Glutamatergic neuron (in vitro differentiated cells): ENCODE measurements around the gene CYP4F8. TPM values are rescaled to one million over a fixed set of nuclear protein-coding genes. Genes with fewer than 3 reads are reported as not detected.

Experiments used
- DNase-seq: peaks from one replicate; pipeline ENCODE4 v3.0.0; 2022
- H3K27ac Mint-ChIP-seq: one replicate; pipeline ENCODE4 v1.8.0; 2020; ENCODE audit warnings: mild to moderate bottlenecking, mixed read lengths, inconsistent platforms; ENCODE audit not compliant: unreplicated experiment
- H3K27me3 Mint-ChIP-seq: one replicate; pipeline ENCODE4 v1.8.0; 2020; ENCODE audit warnings: mild to moderate bottlenecking, moderate library complexity, mixed read lengths, inconsistent platforms; ENCODE audit not compliant: unreplicated experiment
- H3K36me3 Mint-ChIP-seq: one replicate; pipeline ENCODE4 v1.8.0; 2020; ENCODE audit warnings: mild to moderate bottlenecking, mixed read lengths, inconsistent platforms; ENCODE audit not compliant: unreplicated experiment
- H3K4me1 Mint-ChIP-seq: one replicate; pipeline ENCODE4 v1.8.0; 2020; ENCODE audit warnings: mild to moderate bottlenecking, low read depth, mixed read lengths, inconsistent platforms; ENCODE audit not compliant: unreplicated experiment
- H3K4me3 Mint-ChIP-seq: one replicate; pipeline ENCODE4 v1.8.0; 2020; ENCODE audit warnings: mild to moderate bottlenecking, mixed read lengths, inconsistent platforms; ENCODE audit not compliant: unreplicated experiment
- H3K9me3 Mint-ChIP-seq: one replicate; pipeline ENCODE4 v1.8.0; 2020; ENCODE audit warnings: mild to moderate bottlenecking, moderate library complexity, mixed read lengths, inconsistent platforms; ENCODE audit not compliant: unreplicated experiment
- CTCF ChIP-seq: fragments of 200-600 bp; sonication (generic); IDR thresholded peaks from one replicate; pipeline ENCODE4 v1.5.0; 2021; ENCODE audit not compliant: partially characterized antibody, unreplicated experiment
- total RNA-seq: library from RNA; stranded (reverse); fragmentation: NEBNext Ultra II Directional; extraction: Animal tissue kit (Norgen Biotek cat#: 25700); gene quantifications from one replicate; pipeline ENCODE4 v1.2.1, GENCODE V29; 2021; ENCODE audit not compliant: unreplicated experiment

CYP4F8 gene
- total RNA-seq, 1 donor from 2014 or later, result not detected

DNA sequence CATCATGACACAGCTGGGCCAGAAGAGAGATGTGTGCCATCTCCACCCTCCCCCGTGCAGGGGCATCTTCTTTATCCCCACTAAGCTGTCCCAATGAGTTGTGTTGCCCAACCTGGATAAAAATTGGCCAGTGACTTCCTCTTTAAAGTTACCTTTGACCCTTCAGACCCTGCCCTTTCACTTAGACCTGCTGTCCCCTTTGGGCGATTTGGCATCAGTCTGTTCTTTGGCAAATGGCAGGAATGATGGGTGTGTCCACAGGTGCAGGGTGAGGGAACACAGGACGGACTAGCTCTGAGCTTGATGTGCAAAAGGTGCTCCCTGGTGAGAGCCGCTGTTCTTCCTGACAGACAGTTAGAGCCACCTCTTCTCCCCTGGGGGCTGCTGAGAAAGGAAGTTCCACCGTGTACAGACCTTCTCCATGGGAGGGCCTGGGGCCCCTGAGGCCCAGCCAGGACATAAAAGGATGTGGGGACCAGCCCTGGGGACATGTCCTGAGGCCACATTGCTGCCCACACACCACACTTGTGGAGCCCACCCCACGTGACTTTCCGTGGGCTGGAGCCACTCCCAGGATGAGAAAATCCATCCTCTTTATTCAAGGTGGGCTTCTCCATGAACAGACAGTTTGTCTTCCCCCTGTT lies 1.7 kb downstream of the CYP4F8 start:
- peaks cover 6% of the 10 kb centered on the region for H3K36me3 Mint-ChIP-seq
- no peak for TF ChIP-seq CTCF
- peaks cover 10% of the 10 kb centered on the region for H3K9me3 Mint-ChIP-seq
- no peaks in the 10 kb centered on the region for H3K4me1 Mint-ChIP-seq
- no peak overlapping the region for H3K27ac Mint-ChIP-seq
- peaks cover 2% of the 10 kb centered on the region for H3K27me3 Mint-ChIP-seq
- H3K4me3 Mint-ChIP-seq, result no peak overlapping the region
- DNase-seq, result no peak

DNA sequence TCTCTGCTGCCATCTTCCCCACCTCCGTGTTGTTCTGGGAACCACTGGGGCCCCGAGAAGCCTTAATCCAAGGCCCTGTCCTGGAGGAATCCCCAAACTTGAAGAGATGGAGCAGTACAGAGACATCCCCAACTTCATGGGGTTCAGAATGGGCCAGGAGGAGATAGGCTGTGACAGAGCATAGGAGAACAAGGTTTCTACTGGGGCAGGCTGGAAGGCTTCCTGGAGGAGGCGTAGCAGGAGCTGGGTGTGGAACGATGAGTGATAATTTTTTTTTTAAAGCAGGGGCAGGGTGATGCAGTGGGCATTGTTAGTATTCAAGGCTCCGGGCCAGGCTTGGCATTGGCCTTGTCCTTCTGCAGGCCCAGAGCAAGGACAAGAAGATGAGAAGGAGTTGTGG lies 3.3 kb downstream of the CYP4F8 start:
- H3K4me3 Mint-ChIP-seq, result no peak overlapping the region

DNA sequence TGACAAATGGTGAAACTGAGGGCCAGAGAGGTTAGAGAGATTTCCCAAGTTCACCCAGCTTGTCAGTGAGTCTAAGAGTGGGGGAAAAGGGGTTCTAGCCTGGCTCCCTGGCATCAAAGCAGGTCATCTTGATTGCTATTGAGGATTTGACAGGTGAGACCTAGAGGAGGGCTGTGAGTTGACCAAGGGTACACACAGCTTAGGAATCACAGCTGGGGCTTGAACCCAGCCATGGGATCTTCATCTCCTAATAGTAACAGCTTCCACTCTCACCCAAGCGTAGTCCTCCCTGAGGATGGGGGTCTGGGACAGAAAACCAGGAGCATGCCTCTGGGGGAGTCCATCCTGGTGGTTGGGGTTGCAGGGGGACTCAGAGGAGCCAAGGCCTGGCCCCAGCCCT lies 6.8 kb downstream of the CYP4F8 start:
- no peak overlapping the region for H3K27ac Mint-ChIP-seq
- no peaks in the 10 kb centered on the region for H3K36me3 Mint-ChIP-seq
- peaks cover 6% of the 10 kb centered on the region for H3K9me3 Mint-ChIP-seq
- no peaks in the 10 kb centered on the region for H3K4me1 Mint-ChIP-seq
- TF ChIP-seq CTCF, result no peak
- H3K27me3 Mint-ChIP-seq, result peaks cover 5% of the 10 kb centered on the region
- DNase-seq, result no peak
- H3K4me3 Mint-ChIP-seq, result no peak overlapping the region

More for the DNA sequence above, 3.3 kb downstream of the CYP4F8 start:
- DNase-seq, result no peak
- H3K27ac Mint-ChIP-seq, result no peak overlapping the region
- peaks cover 5% of the 10 kb centered on the region for H3K27me3 Mint-ChIP-seq
- TF ChIP-seq CTCF, result no peak
- peaks cover 8% of the 10 kb centered on the region for H3K9me3 Mint-ChIP-seq
- peaks cover 6% of the 10 kb centered on the region for H3K36me3 Mint-ChIP-seq
- H3K4me1 Mint-ChIP-seq, result no peaks in the 10 kb centered on the region

DNA sequence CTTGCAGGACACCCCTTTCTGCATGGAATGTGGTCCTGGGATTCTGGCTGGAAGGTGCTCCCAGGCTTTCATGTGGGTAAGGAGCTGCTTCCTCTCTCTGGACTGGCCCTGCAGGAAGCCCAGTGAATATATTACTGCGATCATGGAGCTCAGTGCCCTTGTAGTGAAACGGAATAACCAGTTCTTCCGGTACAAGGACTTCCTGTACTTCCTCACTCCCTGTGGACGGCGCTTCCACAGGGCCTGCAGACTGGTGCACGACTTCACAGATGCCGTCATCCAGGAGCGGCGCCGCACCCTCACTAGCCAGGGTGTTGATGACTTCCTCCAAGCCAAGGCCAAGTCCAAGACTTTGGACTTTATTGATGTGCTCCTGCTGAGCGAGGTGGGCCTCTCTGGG lies 8.0 kb downstream of the CYP4F8 start:
- no peak overlapping the region for H3K27ac Mint-ChIP-seq
- no peaks in the 10 kb centered on the region for H3K36me3 Mint-ChIP-seq
- H3K4me1 Mint-ChIP-seq, result no peaks in the 10 kb centered on the region
- DNase-seq, result no peak
- peaks cover 6% of the 10 kb centered on the region for H3K9me3 Mint-ChIP-seq
- no peak overlapping the region for H3K4me3 Mint-ChIP-seq
- peaks cover 5% of the 10 kb centered on the region for H3K27me3 Mint-ChIP-seq
- no peak for TF ChIP-seq CTCF

- Mint-ChIP-seq H3K27me3 (peaks cover 5% of the 10 kb centered on the region), H3K27ac (no peak overlapping the region), H3K36me3 (no peaks in the 10 kb centered on the region), H3K4me1 (no peaks in the 10 kb centered on the region), H3K9me3 (peaks cover 6% of the 10 kb centered on the region), H3K4me3 (no peak overlapping the region)
- no peak for TF ChIP-seq CTCF
- DNase-seq, result no peak
Observed at GRCh38 chr19:15623711-15624318, 8.8 kb downstream of the CYP4F8 start.
